Esophagus squamous epithelium (tissue), 4 donors: Measurements from ENCODE around the gene SIL1.

ENCODE experiments used
- POLR2A ChIP-seq, 4 donors: fragments of 450-650 bp; IDR thresholded peaks; one replicate each; pipeline ENCODE4 v1.6.1; 2017; ENCODE audit warnings: antibody characterized with exemption in 4 of 4, mild to moderate bottlenecking in 4 of 4, moderate library complexity in 3 of 4
- TF ChIP-seq, protein P1 (sequence below), 6 experiments: fragments of 450-650 bp in 4 of 6; fragments of 200-600 bp in 2 of 6; sonication (generic) in 2 of 6; IDR thresholded peaks; one replicate each; pipeline ENCODE4 v1.5.1; 2016 to 2019; ENCODE audit warnings: antibody characterized with exemption in 6 of 6, mild to moderate bottlenecking in 4 of 6, moderate library complexity in 4 of 6

DNA sequence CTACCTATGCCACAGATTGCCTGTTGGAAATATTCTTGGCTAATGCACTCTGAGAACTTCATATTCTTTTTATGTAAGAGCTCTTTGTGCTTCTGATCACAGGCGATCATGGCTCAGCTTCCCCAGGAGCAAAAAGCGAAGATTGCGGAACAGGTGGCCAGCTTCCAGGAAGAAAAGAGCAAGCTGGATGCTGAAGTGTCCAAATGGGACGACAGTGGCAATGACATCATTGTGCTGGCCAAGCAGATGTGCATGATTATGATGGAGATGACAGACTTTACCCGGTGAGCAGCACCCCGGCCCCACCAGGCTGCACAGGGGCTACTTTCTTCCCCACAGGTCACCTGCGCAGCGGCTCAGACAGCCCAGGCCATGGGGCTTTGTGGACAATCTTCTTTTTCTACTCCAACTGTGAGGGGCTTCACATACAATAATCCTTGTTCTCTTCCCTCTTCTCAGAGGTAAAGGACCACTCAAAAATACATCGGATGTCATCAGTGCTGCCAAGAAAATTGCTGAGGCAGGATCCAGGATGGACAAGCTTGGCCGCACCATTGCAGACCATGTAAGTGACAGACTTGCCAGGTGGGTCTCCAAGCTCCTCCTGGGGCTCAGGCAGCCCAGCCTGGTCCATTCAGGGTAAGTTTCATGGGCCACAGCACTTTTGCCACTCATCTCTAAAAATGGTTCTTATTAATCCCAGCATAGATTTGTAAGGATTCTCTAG, 267.6 kb downstream of the SIL1 start:
- TF ChIP-seq, protein P1, sequence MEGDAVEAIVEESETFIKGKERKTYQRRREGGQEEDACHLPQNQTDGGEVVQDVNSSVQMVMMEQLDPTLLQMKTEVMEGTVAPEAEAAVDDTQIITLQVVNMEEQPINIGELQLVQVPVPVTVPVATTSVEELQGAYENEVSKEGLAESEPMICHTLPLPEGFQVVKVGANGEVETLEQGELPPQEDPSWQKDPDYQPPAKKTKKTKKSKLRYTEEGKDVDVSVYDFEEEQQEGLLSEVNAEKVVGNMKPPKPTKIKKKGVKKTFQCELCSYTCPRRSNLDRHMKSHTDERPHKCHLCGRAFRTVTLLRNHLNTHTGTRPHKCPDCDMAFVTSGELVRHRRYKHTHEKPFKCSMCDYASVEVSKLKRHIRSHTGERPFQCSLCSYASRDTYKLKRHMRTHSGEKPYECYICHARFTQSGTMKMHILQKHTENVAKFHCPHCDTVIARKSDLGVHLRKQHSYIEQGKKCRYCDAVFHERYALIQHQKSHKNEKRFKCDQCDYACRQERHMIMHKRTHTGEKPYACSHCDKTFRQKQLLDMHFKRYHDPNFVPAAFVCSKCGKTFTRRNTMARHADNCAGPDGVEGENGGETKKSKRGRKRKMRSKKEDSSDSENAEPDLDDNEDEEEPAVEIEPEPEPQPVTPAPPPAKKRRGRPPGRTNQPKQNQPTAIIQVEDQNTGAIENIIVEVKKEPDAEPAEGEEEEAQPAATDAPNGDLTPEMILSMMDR (IDR thresholded peaks at IDR 0.05) = no peak
- no peak for TF ChIP-seq POLR2A (IDR thresholded peaks at IDR 0.05)
